Lower leg skin (tissue), 3 donors: ENCODE data around the gene GEMIN7.

Source experiments
- POLR2A ChIP-seq, 2 donors: fragments of 450-650 bp; IDR thresholded peaks; one replicate each; pipeline ENCODE4 v1.6.1; 2016 to 2017; ENCODE audit warnings: antibody characterized with exemption in 2 of 2, mild to moderate bottlenecking in 1 of 2, moderate library complexity in 1 of 2
- TF ChIP-seq, protein P1 (sequence below), 3 donors: fragments of 450-650 bp; IDR thresholded peaks; one replicate each; pipeline ENCODE4 v1.5.1; 2016; ENCODE audit warnings: antibody characterized with exemption in 3 of 3, mild to moderate bottlenecking in 3 of 3, moderate library complexity in 2 of 3

DNA sequence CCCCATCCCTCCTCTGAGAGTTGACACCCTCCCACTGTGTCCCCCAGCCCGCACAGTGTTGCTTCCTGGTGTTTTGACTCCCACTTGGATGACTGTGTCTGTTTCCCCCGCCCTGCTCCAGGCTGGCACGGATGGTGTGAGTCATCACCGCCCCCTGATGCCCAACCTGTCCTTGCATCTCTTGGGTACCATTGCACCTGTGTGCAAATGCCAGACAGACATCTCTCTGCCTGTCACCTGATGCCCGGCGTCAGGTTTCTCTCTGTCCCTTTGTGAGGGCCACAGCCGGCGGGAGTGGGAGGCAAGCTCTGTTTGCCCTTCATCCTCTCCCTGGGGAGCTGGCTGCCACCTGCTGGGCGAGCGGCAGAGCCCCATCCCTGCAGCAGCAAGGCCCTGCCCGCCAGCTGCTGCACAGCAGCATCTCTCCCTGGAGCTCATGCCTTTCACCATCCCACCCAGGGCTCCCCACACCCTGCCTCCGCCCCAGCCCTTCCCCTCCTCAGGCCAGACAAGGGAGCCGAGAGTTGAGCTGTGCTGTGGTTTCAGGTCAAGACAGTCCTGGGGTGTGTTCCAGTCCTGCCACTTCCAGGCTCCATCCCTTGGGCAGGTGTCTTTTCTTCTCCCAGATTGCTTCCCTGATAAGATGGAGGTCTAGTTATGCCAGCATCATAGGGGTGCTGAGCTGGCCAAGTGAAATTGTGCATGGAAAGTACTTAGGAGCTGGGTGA is 52.0 kb downstream of the GEMIN7 start:
- TF ChIP-seq, protein P1, sequence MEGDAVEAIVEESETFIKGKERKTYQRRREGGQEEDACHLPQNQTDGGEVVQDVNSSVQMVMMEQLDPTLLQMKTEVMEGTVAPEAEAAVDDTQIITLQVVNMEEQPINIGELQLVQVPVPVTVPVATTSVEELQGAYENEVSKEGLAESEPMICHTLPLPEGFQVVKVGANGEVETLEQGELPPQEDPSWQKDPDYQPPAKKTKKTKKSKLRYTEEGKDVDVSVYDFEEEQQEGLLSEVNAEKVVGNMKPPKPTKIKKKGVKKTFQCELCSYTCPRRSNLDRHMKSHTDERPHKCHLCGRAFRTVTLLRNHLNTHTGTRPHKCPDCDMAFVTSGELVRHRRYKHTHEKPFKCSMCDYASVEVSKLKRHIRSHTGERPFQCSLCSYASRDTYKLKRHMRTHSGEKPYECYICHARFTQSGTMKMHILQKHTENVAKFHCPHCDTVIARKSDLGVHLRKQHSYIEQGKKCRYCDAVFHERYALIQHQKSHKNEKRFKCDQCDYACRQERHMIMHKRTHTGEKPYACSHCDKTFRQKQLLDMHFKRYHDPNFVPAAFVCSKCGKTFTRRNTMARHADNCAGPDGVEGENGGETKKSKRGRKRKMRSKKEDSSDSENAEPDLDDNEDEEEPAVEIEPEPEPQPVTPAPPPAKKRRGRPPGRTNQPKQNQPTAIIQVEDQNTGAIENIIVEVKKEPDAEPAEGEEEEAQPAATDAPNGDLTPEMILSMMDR (IDR thresholded peaks at IDR 0.05): no peak
- TF ChIP-seq POLR2A (IDR thresholded peaks at IDR 0.05): no peak
